PC-9 (cell line): ENCODE measurements around the gene ITGB5. TPM values are rescaled to one million over a fixed set of nuclear protein-coding genes. Genes with fewer than 3 reads are reported as not detected.

Experiments
- BruUV-seq: library from RNA; stranded (reverse); fragments of 400-500 nt; replicated peaks from 2 replicates; lab custom pipeline; 2021; lab: Mats Ljungman, UMichigan
- CTCF ChIA-PET: fragments of 300-600 bp; sonication (Branson Sonifier 250); formaldehyde crosslinking; loops from one replicate; lab custom pipeline; 2022; ENCODE audit warnings: antibody characterized with exemption; lab: Charles Lee
- POLR2A ChIA-PET: fragments of 300-600 bp; sonication (Branson Sonifier 250); formaldehyde crosslinking; loops from one replicate; lab custom pipeline; 2022; ENCODE audit warnings: antibody characterized with exemption; ENCODE audit not compliant: unreplicated experiment; lab: Charles Lee
- DNase-seq, 2 experiments: peaks; one replicate each; pipeline versions ENCODE4 v3.0.0 to v3.0.0-alpha.2; 2015 to 2022; ENCODE audit warnings: mixed read lengths in 1 of 2
- H2AFZ ChIP-seq: fragments of 200-600 bp; sonication (generic); 2 replicates; pipeline ENCODE4 v1.8.1; 2017; ENCODE audit warnings: antibody characterized with exemption
- H3F3A ChIP-seq: fragments of 200-600 bp; sonication (generic); 2 replicates; pipeline ENCODE4 v1.8.1; 2017; ENCODE audit warnings: antibody characterized with exemption, mild to moderate bottlenecking, low read depth; ENCODE audit not compliant: insufficient read depth
- H3K27ac ChIP-seq: fragments of 200-600 bp; sonication (generic); 2 replicates; pipeline ENCODE4 v1.6.1; 2016; ENCODE audit warnings: mixed run types
- H3K27me3 ChIP-seq: fragments of 200-600 bp; sonication (generic); 2 replicates; pipeline ENCODE4 v1.6.1; 2016; ENCODE audit warnings: low read depth, mixed run types; ENCODE audit not compliant: insufficient read depth
- H3K36me3 ChIP-seq: fragments of 200-600 bp; sonication (generic); 2 replicates; pipeline ENCODE4 v1.6.1; 2016; ENCODE audit warnings: low read depth, mixed run types
- H3K4me1 ChIP-seq: fragments of 200-600 bp; sonication (generic); replicated peaks from 2 replicates; pipeline ENCODE4 v1.6.1; 2016; ENCODE audit warnings: mixed run types; ENCODE audit not compliant: insufficient read depth
- H3K4me2 ChIP-seq: fragments of 200-600 bp; sonication (generic); 2 replicates; pipeline ENCODE4 v1.6.1; 2017; ENCODE audit warnings: mixed run types
- H3K4me3 ChIP-seq: fragments of 200-600 bp; sonication (generic); 2 replicates; pipeline ENCODE4 v1.6.1; 2016; ENCODE audit warnings: mixed run types
- H3K79me2 ChIP-seq: fragments of 200-600 bp; sonication (generic); 2 replicates; pipeline ENCODE4 v1.6.1; 2017; ENCODE audit warnings: low read depth, mixed run types
- H3K9me2 ChIP-seq: fragments of 200-600 bp; sonication (generic); 2 replicates; pipeline ENCODE4 v1.8.1; 2017; ENCODE audit warnings: mild to moderate bottlenecking; ENCODE audit not compliant: insufficient read depth
- H3K9me3 ChIP-seq: fragments of 200-600 bp; sonication (generic); 2 replicates; pipeline ENCODE4 v1.8.1; 2016; ENCODE audit warnings: low read depth; ENCODE audit not compliant: insufficient read depth
- H4K20me1 ChIP-seq: fragments of 200-600 bp; sonication (generic); 2 replicates; pipeline ENCODE4 v1.8.1; 2017; ENCODE audit not compliant: insufficient read depth
- EZH2 ChIP-seq: fragments of 200-600 bp; sonication (generic); IDR thresholded peaks from 2 replicates; pipeline ENCODE4 v1.8.0; 2017; ENCODE audit warnings: antibody characterized with exemption, low read depth
- intact Hi-C: fragments of 100-400 bp; cut with micrococcal nuclease; formaldehyde crosslinking; loops from one replicate; pipeline ENCODE4 v1.10.0; 2022; ENCODE audit not compliant: unreplicated experiment
- total RNA-seq: library from RNA; stranded (reverse); gene quantifications from 2 replicates; pipeline ENCODE4 v1.2.3, GENCODE V29; 2021
- TF ChIP-seq, protein P1 (sequence below): fragments of 200-600 bp; sonication (generic); conservative IDR thresholded peaks from 2 replicates; pipeline ENCODE4 v1.6.1; 2017; ENCODE audit warnings: mixed run types, antibody characterized with exemption, mild to moderate bottlenecking, moderate library complexity

The ITGB5 gene
- total RNA-seq, 1 experiment from 2014 or later = 226 TPM

- no peaks in the 10 kb centered on the region; the same call in 1 of the 2 replicates for H3K36me3 ChIP-seq
- no TSS peak for BruUV-seq
- H2AFZ ChIP-seq = no peak overlapping the region
- no peaks in the 10 kb centered on the region for H4K20me1 ChIP-seq
- no peak overlapping the region for H3K27ac ChIP-seq
- H3K79me2 ChIP-seq = no peaks in the 10 kb centered on the region
- H3K4me1 ChIP-seq = no peaks in the 10 kb centered on the region
- no peaks in the 10 kb centered on the region for H3K9me3 ChIP-seq
- intact Hi-C loops = no loop called here
- H3F3A ChIP-seq = peaks cover 11% of the 10 kb centered on the region; the same call in 1 of the 2 replicates
- no peaks in the 10 kb centered on the region for H3K27me3 ChIP-seq
- no peak for TF ChIP-seq EZH2
- TF ChIP-seq, protein P1, sequence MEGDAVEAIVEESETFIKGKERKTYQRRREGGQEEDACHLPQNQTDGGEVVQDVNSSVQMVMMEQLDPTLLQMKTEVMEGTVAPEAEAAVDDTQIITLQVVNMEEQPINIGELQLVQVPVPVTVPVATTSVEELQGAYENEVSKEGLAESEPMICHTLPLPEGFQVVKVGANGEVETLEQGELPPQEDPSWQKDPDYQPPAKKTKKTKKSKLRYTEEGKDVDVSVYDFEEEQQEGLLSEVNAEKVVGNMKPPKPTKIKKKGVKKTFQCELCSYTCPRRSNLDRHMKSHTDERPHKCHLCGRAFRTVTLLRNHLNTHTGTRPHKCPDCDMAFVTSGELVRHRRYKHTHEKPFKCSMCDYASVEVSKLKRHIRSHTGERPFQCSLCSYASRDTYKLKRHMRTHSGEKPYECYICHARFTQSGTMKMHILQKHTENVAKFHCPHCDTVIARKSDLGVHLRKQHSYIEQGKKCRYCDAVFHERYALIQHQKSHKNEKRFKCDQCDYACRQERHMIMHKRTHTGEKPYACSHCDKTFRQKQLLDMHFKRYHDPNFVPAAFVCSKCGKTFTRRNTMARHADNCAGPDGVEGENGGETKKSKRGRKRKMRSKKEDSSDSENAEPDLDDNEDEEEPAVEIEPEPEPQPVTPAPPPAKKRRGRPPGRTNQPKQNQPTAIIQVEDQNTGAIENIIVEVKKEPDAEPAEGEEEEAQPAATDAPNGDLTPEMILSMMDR = no peak
- no peaks in the 10 kb centered on the region for H3K9me2 ChIP-seq
- ChIA-PET POLR2A (no interaction called here), CTCF (interaction anchor here (0.6 kb wide), 1 partner anchor 61 kb away, joined by 3 read pairs; no protein-coding TSS in a partner anchor)
- H3K4me2 ChIP-seq = no peak overlapping the region
- H3K4me3 ChIP-seq = no peak overlapping the region
- no peak for DNase-seq
These were observed 138.5 kb downstream of the ITGB5 start for GRCh38 chr3:124748560-124749198.

DNA sequence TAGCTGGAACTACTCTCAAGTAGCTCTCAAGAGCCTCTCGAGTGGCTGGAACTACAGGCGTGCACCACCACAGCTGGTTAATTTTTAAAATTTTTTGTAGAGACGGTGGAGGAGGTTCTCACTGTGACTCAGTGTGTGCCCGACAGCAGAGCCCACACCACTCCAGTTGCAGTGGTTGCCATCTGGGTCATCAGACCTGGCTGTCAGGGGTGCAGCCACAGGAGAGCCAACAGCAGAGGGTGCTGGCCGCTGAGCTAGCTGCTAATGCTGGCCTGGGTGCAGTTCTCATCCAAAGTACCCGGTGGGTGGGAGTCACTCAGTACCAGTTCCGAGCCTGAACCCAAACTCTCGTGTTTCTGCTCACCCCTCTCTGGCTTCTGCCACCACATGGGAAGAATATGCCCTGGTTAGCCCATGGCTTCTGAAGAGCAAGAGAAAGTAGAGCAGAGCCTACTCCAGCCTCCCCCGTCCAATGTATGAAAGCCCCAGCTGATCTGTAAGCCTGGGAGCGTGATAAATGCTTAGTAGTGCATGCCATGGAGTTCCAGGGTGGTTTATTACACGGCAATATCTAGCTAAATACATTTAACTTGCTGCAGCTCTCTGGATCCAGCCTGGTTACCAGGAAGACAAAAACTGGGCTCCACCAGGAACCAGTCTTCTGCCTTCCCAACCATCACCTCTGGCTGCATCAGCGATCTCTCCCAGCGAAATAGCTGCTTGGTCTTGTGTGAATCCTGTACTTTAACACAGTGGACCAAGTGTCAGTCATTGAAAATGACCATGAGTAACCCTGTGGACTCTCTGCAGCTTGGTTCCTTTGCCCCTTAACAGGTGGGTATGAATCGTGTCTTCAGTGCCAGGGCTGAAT, 139.8 kb downstream of the ITGB5 start:
- no peaks in the 10 kb centered on the region for H3K4me1 ChIP-seq
- no peaks in the 10 kb centered on the region for H3K9me2 ChIP-seq
- H3K79me2 ChIP-seq = no peaks in the 10 kb centered on the region
- H3K36me3 ChIP-seq = peaks cover 7% of the 10 kb centered on the region
- no peaks in the 10 kb centered on the region for H3K27me3 ChIP-seq
- intact Hi-C loops = no loop called here
- no peak overlapping the region for H3K27ac ChIP-seq
- H4K20me1 ChIP-seq = no peaks in the 10 kb centered on the region
- no TSS peak for BruUV-seq
- ChIA-PET POLR2A (interaction anchor here (0.6 kb wide), 1 partner anchor 51 kb away, joined by 17 read pairs; no protein-coding TSS in a partner anchor), CTCF (no interaction called here)
- DNase-seq = no peak
- H2AFZ ChIP-seq = no peak overlapping the region
- TF ChIP-seq EZH2 = no peak
- no peaks in the 10 kb centered on the region for H3K9me3 ChIP-seq
- peaks cover 11% of the 10 kb centered on the region; the same call in 1 of the 2 replicates for H3F3A ChIP-seq
- no peak overlapping the region for H3K4me2 ChIP-seq
- no peak overlapping the region for H3K4me3 ChIP-seq

DNA sequence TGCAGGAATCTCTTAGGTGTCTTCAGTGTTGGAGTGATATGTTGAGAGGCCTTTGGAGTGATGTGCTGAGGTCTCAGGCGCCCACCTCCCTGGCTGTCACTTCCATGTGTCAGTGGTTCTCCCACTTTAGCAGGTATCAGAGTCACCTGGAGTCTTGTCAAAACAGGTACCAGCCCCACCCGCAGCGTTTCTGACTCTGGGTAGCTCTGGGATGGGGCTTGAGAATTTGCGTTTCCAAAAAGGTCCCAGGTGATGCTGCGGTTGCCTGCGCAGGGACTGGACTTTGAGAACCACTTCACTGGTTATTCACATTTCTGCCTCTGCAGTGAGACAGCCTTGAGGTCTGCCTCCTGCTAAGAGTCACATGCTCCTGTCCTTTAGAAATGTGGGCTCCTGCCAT, 141.4 kb downstream of the ITGB5 start:
- Histone ChIP-seq H3K36me3 (peaks cover 15% of the 10 kb centered on the region), H4K20me1 (no peaks in the 10 kb centered on the region; the same call in 1 of the 2 replicates), H3K4me1 (no peaks in the 10 kb centered on the region), H3K9me3 (no peaks in the 10 kb centered on the region), H3K9me2 (no peaks in the 10 kb centered on the region), H3K27ac (no peak overlapping the region), H3K27me3 (no peaks in the 10 kb centered on the region), H2AFZ (no peak overlapping the region), H3K4me3 (no peak overlapping the region), H3F3A (peaks cover 11% of the 10 kb centered on the region; the same call in 1 of the 2 replicates), H3K4me2 (no peak overlapping the region), H3K79me2 (no peaks in the 10 kb centered on the region)
- ChIA-PET CTCF (no interaction called here), POLR2A (no interaction called here)
- no peak for DNase-seq
- intact Hi-C loops = no loop called here
- no TSS peak for BruUV-seq
- TF ChIP-seq, protein P1 = no peak
- no peak for TF ChIP-seq EZH2
